Measurements from ENCODE around the gene HNRNPA1. TPM values are rescaled to one million over a fixed set of nuclear protein-coding genes. Genes with fewer than 3 reads are reported as not detected.

The HNRNPA1 gene
- 851 TPM for total RNA-seq

DNA sequence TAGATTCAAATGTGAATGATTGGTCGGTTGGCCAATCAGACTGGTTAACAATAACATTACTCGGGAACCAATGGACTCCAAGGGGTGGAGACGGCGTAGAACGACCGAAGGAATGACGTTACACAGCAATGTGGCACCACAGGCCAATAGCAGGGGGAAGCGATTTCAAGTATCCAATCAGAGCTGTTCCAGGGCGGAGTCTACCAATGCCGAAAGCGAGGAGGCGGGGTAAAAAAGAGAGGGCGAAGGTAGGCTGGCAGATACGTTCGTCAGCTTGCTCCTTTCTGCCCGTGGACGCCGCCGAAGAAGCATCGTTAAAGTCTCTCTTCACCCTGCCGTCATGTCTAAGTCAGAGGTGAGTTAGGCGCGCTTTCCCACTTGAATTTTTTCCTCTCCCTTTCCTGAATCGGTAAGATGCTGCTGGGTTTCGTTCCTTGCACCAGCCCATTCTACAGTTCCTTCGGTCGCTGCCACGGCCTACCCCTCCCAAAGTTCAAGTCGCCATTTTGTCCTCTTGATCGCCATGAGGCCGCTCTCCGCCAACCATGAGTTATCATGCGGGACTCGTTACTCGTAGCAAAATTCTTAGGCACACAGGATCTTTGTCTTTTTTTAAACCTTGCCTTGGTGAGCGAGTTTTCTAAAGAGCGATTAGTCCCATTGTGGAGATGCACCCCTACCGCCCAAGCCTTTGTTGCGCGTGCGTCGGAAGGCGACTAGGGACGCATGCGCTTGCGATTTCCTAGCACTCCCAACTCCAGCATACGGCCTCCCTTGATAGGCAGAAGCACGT is at the start of gene HNRNPA1:
TSS of gene HNRNPA1 (plus strand) at position 259 of the 793 bp plus-strand sequence. CDS start at position 341, 82 bp downstream.

GRCh38 chr12:54279632-54280467 is 676 bp upstream of the HNRNPA1 start, which contains the start of gene CBX5:
CBX5 (minus strand) TSS chr12:54280122; CDS start chr12:54257650, 22,472 bp downstream.

DNA sequence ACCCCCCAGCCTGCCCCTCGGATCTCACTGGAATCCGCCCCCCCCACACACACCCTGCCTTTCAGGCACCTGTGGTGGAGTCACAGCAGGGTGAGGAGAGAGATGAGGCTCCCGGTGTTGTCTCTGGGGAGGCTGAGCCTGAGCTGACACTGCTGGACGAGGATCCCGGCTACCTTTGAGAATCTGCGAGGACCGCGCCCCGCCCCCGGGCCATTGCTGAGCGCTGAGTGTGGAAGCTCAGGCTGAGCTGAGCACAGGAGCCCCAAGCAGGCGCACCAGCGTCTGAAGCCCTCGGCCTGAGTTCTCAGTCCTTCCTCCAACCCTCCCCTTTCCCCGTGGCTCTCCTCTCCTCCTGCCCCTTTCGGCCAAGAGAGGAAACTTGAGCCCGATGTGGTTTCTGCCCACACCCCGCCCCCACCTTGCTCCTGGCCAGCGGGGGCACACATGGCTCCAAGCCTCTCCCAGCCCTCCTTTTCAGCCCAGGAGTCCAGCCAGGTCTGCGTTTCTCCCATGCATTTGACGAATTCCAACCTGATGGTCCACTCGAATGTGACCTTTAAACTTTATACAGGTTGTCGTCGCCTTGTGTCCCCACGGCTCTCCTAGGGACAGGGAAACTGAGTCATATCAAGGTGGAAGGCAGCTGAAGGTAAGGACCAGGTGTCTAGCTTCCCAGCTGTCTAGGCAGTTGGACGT is 20.4 kb downstream of the HNRNPA1 start, which contains the start of gene NFE2:
TSS of gene NFE2 (minus strand) at position 284 of the 696 bp plus-strand sequence. CDS start 5,767 bp downstream, outside the sequence.

DNA sequence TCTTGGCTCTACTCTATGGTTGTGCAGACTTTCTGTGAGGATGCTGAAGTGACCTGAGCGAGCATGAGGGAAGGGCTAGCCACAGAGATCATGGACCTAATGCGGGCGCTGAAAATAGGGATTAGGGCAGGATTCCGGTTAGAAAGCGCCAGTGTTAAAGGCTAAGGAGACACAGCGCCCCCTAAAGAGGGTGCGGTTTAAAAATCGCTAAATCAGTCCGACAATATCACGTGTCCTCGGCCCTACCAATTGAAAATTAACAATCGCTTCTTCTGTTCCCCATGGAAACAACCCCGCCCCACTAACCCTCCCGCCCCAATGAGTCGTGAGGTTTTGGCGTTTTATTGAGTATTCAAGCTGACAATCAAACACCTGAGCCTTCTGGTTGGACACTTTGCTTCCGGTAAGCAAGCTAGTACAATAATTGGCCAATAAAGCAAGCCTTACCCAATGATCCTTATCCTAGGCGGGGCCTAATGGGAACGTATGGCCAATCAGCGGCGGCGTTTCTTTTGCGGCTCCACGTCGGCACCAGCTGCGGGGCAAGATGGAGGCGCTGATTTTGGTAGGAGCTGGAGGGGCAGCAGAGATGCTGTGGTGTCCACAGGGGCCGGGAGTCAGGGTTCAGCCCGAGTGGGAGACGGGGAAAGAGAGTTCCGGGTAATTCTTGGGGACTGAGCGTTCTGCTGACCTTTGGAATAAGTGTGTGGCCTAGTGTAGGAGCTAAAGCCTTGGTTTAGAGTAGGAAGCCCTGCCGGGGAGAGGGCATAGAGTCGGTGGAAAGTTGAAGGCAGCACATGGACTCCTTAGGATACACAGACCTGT is 44.3 kb downstream of the HNRNPA1 start, which contains the start of gene COPZ1:
TSS of gene COPZ1 (plus strand) at position 515 of the 825 bp plus-strand sequence. CDS start at position 548, 33 bp downstream.

Other genes with a start within 250 kb of the HNRNPA1 start
- not detected for gene HOXC5, start 247.7 kb upstream of the HNRNPA1 start, total RNA-seq
- gene HOXC4, start 226.9 kb upstream of the HNRNPA1 start, total RNA-seq = not detected
- gene SMUG1, start 91.7 kb upstream of the HNRNPA1 start, total RNA-seq = 35.5 TPM
- 128 TPM for gene CBX5, start 604 bp upstream of the HNRNPA1 start, total RNA-seq
- gene NFE2, start 20.3 kb downstream of the HNRNPA1 start, total RNA-seq = 3.7 TPM
- 129 TPM for gene COPZ1, start 44.4 kb downstream of the HNRNPA1 start, total RNA-seq
- gene GPR84, start 83.8 kb downstream of the HNRNPA1 start, total RNA-seq = 0.16 TPM
- gene ZNF385A, start 104.0 kb downstream of the HNRNPA1 start, total RNA-seq = 105 TPM
- gene ITGA5, start 138.5 kb downstream of the HNRNPA1 start, total RNA-seq = 45.5 TPM
- gene GTSF1, start 192.9 kb downstream of the HNRNPA1 start, total RNA-seq = not detected
- 5.2 TPM for gene NCKAP1L, start 217.0 kb downstream of the HNRNPA1 start, total RNA-seq

Data from camera-type eye (tissue), 1 donor.